Hepatocyte (in vitro differentiated cells): Measurements from ENCODE around the gene KDM4D.

Experiments
- EZH2 ChIP-seq: fragments of 200-600 bp; sonication (generic); IDR thresholded peaks from 2 replicates; pipeline ENCODE4 v1.6.1; 2016; ENCODE audit warnings: antibody characterized with exemption, mild to moderate bottlenecking, borderline replicate concordance
- TF ChIP-seq, protein P1 (sequence below): fragments of 200-600 bp; sonication (generic); IDR thresholded peaks from 2 replicates; pipeline ENCODE4 v1.5.1; 2016; ENCODE audit warnings: antibody characterized with exemption, mild to moderate bottlenecking; ENCODE audit not compliant: poor library complexity

DNA sequence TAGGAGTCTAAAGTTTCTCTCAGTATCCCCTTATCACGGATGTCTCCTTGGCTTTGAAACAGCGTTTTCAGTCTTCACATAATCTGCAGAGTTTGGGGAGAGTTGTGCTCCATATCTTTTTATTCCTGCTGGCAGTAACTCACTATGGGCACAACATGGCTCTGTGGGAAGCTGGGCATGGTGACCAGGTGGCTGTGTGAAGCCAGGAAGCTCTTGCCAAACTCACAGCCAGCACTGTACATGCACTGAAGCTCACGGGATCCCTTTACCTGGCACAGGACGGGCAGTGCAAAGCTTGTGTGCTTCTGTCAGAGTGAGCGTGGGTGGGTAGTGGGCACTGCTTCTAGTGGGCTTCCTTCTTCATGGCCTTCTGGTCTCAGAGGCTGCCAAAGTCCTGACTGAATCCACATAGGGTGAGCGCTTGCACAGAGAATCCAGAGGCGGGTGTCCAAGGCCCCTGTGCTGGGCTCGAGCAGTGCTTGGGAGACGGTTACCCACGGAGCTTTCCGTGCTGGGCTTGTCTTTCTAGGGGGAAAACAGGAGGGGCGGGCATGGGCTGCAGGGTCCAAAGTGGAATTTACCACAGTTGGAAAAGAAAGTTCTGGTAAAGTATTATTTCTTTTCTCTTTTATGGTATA is 40.8 kb downstream of the KDM4D start:
- no peak for TF ChIP-seq EZH2
- TF ChIP-seq, protein P1, sequence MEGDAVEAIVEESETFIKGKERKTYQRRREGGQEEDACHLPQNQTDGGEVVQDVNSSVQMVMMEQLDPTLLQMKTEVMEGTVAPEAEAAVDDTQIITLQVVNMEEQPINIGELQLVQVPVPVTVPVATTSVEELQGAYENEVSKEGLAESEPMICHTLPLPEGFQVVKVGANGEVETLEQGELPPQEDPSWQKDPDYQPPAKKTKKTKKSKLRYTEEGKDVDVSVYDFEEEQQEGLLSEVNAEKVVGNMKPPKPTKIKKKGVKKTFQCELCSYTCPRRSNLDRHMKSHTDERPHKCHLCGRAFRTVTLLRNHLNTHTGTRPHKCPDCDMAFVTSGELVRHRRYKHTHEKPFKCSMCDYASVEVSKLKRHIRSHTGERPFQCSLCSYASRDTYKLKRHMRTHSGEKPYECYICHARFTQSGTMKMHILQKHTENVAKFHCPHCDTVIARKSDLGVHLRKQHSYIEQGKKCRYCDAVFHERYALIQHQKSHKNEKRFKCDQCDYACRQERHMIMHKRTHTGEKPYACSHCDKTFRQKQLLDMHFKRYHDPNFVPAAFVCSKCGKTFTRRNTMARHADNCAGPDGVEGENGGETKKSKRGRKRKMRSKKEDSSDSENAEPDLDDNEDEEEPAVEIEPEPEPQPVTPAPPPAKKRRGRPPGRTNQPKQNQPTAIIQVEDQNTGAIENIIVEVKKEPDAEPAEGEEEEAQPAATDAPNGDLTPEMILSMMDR: no peak
